NCI-H1436 (cell line): ENCODE results near the gene PDE4B.
"Not testable (repeated sequence)": the region's sequence is repeated elsewhere in the genome, so short reads cannot be mapped to it uniquely, and the experiment has no call there.

Source experiments
- DNase-seq: peaks from one replicate; lab custom pipeline; 2025; lab: John Stamatoyannopoulos, UW

PDE4B gene

DNA sequence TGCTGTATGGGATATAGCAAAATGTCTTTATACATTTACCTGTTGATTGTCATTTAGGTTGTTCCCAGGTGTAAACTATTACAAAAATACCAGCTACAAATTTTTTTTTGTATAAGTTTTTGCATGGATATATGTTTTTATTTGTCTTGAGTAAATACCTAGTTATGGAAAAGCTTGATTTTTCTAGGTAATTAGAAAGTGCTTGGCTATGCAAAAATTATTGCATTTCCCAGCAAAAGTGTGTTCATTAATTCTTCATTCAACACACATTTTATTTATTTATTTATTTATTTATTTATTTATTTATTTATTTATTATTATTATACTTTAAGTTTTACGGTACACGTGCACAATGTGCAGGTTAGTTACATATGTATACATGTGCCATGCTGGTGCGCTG lies 22.1 kb downstream of the PDE4B start:
- no peak for DNase-seq

- no peak for DNase-seq
These were observed 25.2 kb downstream of the PDE4B start for GRCh38 chr1:65817891-65818290.

- no peak for DNase-seq
These were observed 26.3 kb downstream of the PDE4B start for GRCh38 chr1:65818966-65819365.

- DNase-seq: no peak
These were observed 28.3 kb downstream of the PDE4B start for GRCh38 chr1:65820983-65821382.

DNA sequence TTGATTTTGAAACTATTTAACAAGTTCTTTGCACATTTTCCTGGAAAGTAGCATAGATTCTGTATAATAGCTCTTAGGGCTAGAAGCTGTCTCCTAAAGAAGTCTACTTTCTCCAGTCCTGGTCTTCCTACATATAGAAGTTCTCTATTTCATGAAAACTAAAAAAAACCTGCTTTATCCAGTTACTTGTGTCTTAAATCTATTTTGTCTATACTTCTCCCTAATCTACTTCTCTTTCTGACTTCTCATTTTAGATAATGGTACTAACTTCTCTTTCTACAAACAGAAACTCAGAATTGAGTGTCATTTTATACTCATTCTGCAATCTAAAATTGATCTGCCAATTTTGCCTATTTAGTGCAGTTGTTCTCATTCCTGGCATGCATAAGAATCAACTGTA lies 28.7 kb downstream of the PDE4B start:
- DNase-seq: no peak

DNA sequence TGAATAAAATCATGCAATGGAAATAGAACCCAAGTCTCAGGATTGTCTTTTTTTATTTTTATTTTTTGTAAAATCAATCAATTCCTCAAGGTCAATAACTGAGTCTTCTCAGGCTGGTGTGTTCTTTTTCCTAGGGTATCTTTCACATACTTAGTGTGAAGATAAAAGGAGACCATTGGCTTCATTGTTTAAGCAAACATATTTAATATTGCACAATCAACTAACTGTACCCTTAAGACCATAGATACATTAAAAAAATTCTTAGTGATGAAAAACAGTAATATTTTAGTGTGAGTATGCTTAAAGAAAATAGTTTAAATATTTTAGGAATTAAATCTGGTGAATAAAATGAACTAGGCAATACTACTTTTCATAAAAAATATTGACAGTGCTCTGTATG lies 31.4 kb downstream of the PDE4B start:
- DNase-seq: no peak

DNA sequence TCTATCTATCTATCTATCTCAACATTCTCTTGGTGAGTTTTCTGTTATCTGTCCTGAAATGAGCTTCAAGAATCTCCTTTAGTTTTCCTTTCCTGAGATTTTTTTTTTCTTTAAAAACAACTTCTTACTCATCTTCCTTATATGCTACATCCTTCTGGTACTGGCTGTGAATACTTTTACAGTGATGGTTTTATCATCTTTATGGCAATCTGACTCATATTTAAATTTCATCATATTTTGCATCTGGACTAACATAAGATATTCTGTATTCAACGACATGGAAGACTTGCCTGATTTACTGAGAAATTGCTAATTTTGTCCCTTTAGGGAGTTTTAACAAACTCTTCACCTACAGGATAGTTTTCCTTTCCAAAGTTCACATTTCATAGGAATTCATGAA lies 33.0 kb downstream of the PDE4B start:
- no peak for DNase-seq

- DNase-seq: no peak
These were observed 34.1 kb downstream of the PDE4B start for GRCh38 chr1:65826782-65827181.

GRCh38 chr1:65827346-65827745 lies 34.7 kb downstream of the PDE4B start:
- DNase-seq: no peak

DNA sequence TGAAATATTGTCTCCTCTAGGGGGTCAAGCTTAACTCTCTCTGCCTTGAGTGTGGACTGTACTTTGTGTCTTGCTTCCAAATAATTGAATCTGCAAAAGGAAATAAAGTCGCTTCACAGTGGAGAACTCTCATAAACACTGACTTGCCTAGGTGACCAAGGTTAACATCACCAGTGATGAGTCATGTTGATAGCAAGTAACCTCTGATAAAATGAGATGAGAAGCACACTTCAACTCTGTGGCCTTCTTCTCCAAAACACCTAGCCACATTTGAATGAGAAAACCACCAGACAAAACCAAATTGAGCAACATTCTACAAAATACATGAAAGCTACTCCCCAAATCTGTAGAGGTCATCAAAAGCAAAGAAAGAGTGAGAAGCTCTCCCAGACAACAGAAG lies 37.6 kb downstream of the PDE4B start:
- DNase-seq: no peak

GRCh38 chr1:65832296-65832695 lies 39.6 kb downstream of the PDE4B start:
- no peak for DNase-seq

- no peak for DNase-seq
These were observed 44.0 kb downstream of the PDE4B start for GRCh38 chr1:65836686-65837085.

GRCh38 chr1:65840683-65841082 lies 48.0 kb downstream of the PDE4B start:
- no peak for DNase-seq

DNA sequence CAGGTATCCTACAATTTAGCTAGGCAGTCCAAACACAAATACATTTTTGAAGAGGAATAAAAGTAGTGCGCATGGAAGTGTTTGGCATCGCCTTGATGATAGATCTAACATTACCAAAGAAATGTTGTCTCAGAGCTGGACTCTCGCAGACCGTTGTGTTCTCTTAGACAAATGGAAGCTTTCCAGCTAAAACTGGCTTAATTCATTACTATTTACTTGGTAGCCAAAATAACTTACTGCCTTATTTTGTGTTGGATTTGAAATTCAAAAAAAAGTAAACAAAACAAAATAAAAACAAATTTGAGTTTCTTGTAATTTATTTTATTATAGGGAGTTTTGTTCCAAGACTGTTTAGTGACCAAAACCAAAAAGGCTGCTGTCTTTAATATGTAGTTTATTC lies 51.6 kb downstream of the PDE4B start:
- no peak for DNase-seq

DNA sequence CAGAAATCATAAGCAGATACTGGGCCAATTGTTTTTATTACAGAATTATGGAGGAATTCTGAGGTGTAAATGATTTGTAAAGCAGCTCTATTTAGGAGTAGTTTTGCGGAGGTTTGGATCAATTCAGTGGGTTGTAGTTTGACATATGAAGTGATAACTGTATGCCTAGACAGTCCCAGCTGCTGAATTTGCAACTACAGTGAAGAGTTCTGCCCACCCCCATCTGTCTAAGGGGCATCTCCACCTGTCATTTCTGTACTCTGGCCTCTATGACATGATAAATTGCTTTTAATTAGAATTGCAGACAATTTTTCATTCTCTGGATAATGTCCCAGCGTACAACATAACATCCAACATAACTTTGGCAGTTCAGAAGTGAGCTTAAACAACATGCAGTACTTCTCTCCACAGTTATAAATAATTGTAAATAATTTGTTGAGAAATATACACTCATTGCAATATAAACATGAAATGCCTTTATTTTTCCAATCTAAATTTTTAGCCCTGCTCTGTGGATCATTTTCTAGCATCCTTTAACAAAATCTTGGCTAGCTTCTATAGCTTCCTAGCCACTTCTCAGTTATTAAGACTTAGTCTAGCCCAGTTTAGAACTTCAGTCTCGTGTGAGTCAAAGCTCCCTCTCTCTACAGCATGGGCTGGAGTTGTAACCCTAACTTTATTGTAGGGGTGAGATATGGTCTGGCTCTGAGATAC lies 52.3 kb downstream of the PDE4B start:
- no peak for DNase-seq

- no peak for DNase-seq
These were observed 52.9 kb downstream of the PDE4B start for GRCh38 chr1:65845535-65846060.

GRCh38 chr1:65846866-65847265 lies 54.2 kb downstream of the PDE4B start:
- no peak for DNase-seq

DNA sequence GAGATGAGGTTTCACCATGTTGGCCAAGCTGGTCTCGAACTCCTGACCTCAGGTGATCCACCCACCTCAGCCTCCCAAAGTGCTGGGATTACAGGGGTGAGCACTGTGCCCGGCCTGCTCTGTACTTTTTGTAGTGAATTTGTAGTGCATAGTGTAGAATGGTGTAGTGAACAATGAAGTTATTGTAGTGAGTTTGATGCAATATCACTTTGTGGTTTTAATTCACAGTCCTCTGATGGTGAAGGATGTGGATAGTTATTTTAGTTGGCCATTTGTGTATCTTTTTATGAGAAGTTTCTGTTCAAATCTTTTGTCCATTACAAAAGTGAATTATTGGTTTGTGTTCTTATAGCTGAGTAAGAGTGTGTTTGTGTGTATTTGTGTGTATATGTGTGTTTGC lies 57.6 kb downstream of the PDE4B start:
- no peak for DNase-seq

DNA sequence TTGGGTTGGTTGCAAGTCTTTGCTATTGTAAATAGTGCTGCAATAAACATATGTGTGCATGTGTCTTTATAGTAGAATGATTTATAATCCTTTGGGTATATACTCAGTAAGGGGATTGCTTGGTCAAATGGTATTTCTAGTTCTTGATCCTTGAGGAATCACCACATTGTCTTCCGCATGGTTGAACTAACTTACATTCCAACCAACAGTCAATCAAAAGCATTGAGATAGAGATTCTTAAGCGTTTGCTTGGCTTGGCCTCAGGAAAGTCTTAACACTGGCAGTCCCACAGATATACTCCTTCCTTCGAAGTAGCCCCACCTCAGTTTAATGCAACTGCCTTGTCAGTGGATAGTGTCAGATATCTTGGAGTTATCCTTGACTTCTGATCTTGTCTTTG lies 63.9 kb downstream of the PDE4B start:
- DNase-seq: not testable (repeated sequence)

GRCh38 chr1:65866439-65866838 lies 73.7 kb downstream of the PDE4B start:
- no peak for DNase-seq

DNA sequence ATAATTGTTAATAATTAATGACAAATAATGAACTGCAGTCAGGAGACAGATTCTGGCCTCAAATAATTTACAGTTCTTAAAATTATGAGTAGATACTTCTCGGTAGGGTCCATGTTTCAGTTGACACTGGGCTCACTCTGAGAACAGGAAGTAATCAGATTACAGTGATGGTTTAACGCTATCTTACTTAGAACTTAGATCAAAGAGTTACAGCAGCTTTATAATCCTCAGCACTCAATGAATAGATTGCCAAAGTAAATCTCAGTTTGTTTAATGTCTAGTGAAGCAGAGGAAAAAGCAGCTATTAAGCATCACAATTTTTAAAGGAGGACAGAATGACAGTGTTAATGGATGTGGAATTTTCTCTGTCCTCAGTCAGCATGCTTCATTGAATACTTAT lies 79.6 kb downstream of the PDE4B start:
- no peak for DNase-seq

DNA sequence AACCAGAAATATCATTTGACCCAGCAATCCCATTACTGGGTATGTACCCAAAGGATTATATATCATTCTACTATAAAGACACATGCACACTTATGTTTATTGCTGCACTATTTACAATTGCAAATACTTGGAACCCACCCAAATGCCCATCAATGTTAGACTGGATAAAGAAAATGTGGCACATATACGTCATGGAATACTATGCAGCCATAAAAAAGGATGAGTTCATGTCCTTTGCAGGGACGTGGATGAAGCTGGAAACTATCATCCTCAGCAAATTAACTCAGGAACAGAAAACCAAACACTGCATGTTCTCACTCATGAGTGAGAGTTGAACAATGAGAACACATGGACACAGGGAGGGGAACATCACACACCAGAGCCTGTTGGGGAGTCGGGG lies 85.6 kb downstream of the PDE4B start:
- not testable (repeated sequence) for DNase-seq

DNA sequence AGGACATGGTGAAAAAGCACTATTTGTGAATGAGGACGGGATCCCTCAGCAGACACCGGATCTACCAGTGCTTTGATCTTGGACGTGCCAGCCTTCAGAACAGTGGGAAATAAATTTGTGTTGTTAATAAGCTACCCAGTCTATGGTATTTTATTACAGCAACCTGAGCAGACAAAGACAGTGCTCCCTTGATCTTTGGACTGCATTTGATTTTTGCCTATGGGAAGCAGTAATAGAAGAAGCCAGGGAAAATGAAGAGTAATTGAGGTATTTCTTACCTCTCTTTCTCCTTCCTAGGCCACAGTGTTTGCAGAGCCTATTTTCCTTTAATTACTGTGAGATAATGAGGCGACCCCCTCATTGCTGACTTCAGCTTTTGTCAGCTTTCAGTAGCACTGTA lies 87.9 kb downstream of the PDE4B start:
- no peak for DNase-seq

DNA sequence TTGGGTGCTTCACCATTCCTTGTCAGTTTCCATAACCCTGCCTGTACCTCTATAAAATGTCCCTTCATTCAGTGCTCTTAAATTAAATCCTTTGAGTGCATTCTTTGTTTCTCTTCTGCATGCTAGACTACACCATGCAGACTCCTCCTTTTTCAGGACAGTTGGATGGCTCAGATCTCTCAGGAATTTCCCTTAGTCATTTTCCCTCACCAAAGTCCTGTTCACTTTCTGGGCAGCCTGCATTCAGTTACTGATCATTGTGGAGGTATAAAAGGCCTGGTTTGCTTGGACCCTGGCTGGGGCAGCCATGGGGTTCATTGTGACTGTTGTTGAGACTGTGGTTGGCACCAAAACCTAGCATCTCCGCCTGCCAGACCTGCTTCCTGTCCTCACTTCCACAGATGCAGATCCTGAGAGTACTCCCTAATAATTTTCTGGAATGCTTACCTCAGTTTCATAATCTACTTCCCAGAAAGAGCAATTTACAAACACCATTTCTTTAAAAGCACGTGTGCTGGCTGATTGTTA lies 88.4 kb downstream of the PDE4B start:
- no peak for DNase-seq
